Measurements from ENCODE around the gene SMYD3. TPM values are rescaled to one million over a fixed set of nuclear protein-coding genes. Genes with fewer than 3 reads are reported as not detected.

SMYD3 gene
- total and polyA plus RNA-seq, 10 of the 15 experiments (the other 5 are each of a cell fraction or from before 2014, with no cell fraction given), result 18.3 to 54.0 (median 24.8) TPM

DNA sequence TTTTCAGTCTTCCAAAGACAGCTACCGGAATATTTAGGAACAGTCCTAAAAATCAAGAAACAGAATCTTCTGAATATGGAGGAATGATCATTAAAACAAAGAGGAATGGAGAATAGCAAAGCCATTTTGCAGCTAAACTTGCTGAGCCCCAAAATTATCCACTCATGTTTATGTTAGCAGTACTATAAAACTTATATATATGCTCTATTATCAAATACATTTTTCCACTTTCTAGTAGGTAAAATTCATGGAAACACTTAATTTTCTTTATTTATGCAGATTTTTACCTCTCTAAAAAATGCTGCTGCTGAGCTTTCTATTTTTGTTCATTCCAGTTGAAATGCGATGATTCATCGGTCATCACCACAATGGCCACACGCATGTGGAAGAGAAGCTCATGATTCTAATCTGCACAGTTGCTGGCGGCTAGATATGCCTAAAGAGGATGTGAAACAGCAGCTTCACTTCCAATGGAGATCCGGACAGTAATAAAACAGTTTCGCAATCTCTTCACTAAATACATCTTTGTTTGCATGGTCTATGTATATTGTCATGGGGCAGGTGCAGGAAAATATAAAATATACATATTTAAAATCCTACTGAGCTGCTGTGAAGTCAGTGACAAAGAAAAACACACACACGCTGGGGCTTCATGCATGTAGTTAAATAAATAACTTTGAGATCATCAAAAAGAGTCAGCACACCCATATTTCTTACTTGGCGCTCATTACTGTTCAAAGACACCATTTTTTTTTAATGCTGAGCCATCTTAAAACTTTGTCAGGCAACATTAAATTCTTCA is 292.2 kb downstream of the SMYD3 start (continued):
- TF ChIP-seq MEF2A (IDR thresholded peaks at IDR 0.05; ENCODE audit: insufficient read depth, low read depth, low read length) (peak; percentile 85), NFXL1 (IDR thresholded peaks at IDR 0.05; ENCODE audit: borderline replicate concordance) (no peak), NBN (IDR thresholded peaks at IDR 0.05) (no peak), SMARCA5 (IDR thresholded peaks at IDR 0.05) (no peak), GATAD2B (conservative IDR thresholded peaks at IDR 0.05; ENCODE audit: low read depth) (no peak), ZZZ3 (IDR thresholded peaks at IDR 0.05; ENCODE audit: control insufficient read depth, insufficient read length, low read depth) (no peak), HDAC2 (IDR thresholded peaks at IDR 0.05) (no peak), BRCA1 (IDR thresholded peaks at IDR 0.05; ENCODE audit: low read depth, low read length) (no peak), DPF2 (IDR thresholded peaks at IDR 0.05) (no peak; the same call in 1 of the 2 replicates), CREB1 (IDR thresholded peaks at IDR 0.05; ENCODE audit: low read depth) (no peak), SUPT20H (IDR thresholded peaks at IDR 0.05; ENCODE audit: borderline replicate concordance, control insufficient read depth, low read depth, low read length) (no peak), MEF2B (IDR thresholded peaks at IDR 0.05; ENCODE audit: partially characterized antibody, poor library complexity, severe bottlenecking) (peak; percentile 82), HCFC1 (IDR thresholded peaks at IDR 0.05; ENCODE audit: low read length) (no peak)

- POLR2A ChIA-PET, result interaction anchor here (0.6 to 1.5 kb wide), 2 partner anchors 181 to 1197 kb away, joined by 3 read pairs; no protein-coding TSS in a partner anchor
- no TSS peak for BruUV-seq (replicated peaks)
- Histone ChIP-seq H4K20me1 (ENCODE audit: control insufficient read depth, insufficient read depth) (no peaks in the 10 kb centered on the region), H3K79me2 (ENCODE audit: control insufficient read depth, insufficient read depth, low read length) (no peaks in the 10 kb centered on the region), H3K4me1 (ENCODE audit: control insufficient read depth, insufficient read depth, low read length) (peaks cover 12% of the 10 kb centered on the region), H3K9me3 (replicated peaks; ENCODE audit: control insufficient read depth, insufficient read depth, low read length) (no peaks in the 10 kb centered on the region), H3K4me2 (ENCODE audit: control insufficient read depth, insufficient read depth) (no peak overlapping the region), H3K9ac (ENCODE audit: control insufficient read depth, insufficient read depth, low read length) (no peak overlapping the region), H3K27me3 (replicated peaks in 1 of 2; ENCODE audit: control insufficient read depth in 2 of 2, insufficient read depth in 2 of 2, low read length in 1 of 2) (no peaks in the 10 kb centered on the region), H3K27ac (ENCODE audit: control insufficient read depth, insufficient read depth) (no peak overlapping the region), H3K4me3 (no peak overlapping the region), H2AFZ (ENCODE audit: control insufficient read depth, low read depth, low read length) (no peak overlapping the region), H3K36me3 (ENCODE audit: control insufficient read depth in 2 of 2, insufficient read depth in 2 of 2, low read length in 1 of 2) (no peaks in the 10 kb centered on the region)
- DNase-seq (ENCODE audit: low read depth, low spot score) (no peak), ATAC-seq (no peak), FAIRE-seq (peak; percentile 41)
- SMC1A ChIA-PET (ENCODE audit: uncharacterized antibody, unreplicated experiment), result interaction anchor here (0.8 to 1.5 kb wide), 10 partner anchors 12 to 235 kb away, joined by 3 to 6 read pairs (median 3); no protein-coding TSS in a partner anchor
- in situ Hi-C loops (cut with MboI) (no loop called here), intact Hi-C loops (cut with micrococcal nuclease; ENCODE audit: unreplicated experiment) (no loop called here)
- 100% methylated on average over 1 of the region's 1 CpG for whole genome bisulfite sequencing (ENCODE audit: insufficient coverage, insufficient replicate concordance, low lambda C conversion rate, missing lambda C conversion rate)
- RAD21 ChIA-PET (ENCODE audit: unreplicated experiment), result interaction anchor here (1.2 kb wide), 1 partner anchor 293 kb away, joined by 3 read pairs; the partner anchor contains the start of gene SMYD3
- CTCF ChIA-PET, result interaction anchor here (1.1 to 1.4 kb wide), 3 partner anchors 74 to 91 kb away, joined by 3 to 4 read pairs (median 3); no protein-coding TSS in a partner anchor
- TF ChIP-seq TCF7 (IDR thresholded peaks at IDR 0.05; ENCODE audit: borderline replicate concordance) (no peak), ZNF274 (IDR thresholded peaks at IDR 0.05; ENCODE audit: insufficient read depth, insufficient read length) (no peak), RELA (IDR thresholded peaks at IDR 0.05; ENCODE audit: borderline replicate concordance, partially characterized antibody) (no peak), GABPA (IDR thresholded peaks at IDR 0.05; ENCODE audit: low read depth) (no peak), TBL1XR1 (IDR thresholded peaks at IDR 0.05; ENCODE audit: low read depth, low read length) (no peak), BRCA1 (IDR thresholded peaks at IDR 0.05; ENCODE audit: low read depth, low read length) (no peak), WRNIP1 (IDR thresholded peaks at IDR 0.05; ENCODE audit: borderline replicate concordance, low read depth, low read length) (no peak), JUND (IDR thresholded peaks at IDR 0.05; ENCODE audit: low read depth, low read length) (no peak), RFX5 (IDR thresholded peaks at IDR 0.05; ENCODE audit: low read depth, low read length) (no peak)
- TF ChIP-seq, protein P1, sequence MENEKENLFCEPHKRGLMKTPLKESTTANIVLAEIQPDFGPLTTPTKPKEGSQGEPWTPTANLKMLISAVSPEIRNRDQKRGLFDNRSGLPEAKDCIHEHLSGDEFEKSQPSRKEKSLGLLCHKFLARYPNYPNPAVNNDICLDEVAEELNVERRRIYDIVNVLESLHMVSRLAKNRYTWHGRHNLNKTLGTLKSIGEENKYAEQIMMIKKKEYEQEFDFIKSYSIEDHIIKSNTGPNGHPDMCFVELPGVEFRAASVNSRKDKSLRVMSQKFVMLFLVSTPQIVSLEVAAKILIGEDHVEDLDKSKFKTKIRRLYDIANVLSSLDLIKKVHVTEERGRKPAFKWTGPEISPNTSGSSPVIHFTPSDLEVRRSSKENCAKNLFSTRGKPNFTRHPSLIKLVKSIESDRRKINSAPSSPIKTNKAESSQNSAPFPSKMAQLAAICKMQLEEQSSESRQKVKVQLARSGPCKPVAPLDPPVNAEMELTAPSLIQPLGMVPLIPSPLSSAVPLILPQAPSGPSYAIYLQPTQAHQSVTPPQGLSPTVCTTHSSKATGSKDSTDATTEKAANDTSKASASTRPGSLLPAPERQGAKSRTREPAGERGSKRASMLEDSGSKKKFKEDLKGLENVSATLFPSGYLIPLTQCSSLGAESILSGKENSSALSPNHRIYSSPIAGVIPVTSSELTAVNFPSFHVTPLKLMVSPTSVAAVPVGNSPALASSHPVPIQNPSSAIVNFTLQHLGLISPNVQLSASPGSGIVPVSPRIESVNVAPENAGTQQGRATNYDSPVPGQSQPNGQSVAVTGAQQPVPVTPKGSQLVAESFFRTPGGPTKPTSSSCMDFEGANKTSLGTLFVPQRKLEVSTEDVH (IDR thresholded peaks at IDR 0.05; ENCODE audit: low read depth, partially characterized antibody), result no peak
Measured at GRCh38 chr1:246213947-246214346, 293.1 kb downstream of the SMYD3 start.
